Fibroblast of the aortic adventitia (primary cell): ENCODE results near the gene SLC6A3. TPM values are rescaled to one million over a fixed set of nuclear protein-coding genes. Genes with fewer than 3 reads are reported as not detected.

Experiments used
- DNase-seq: peaks from one replicate; pipeline ENCODE4 v3.0.0-alpha.2; 2010; ENCODE audit warnings: low read depth
- H3K4me3 ChIP-seq: 2 replicates; pipeline ENCODE4 v1.5.1; 2011; ENCODE audit warnings: low read depth, mild to moderate bottlenecking, control low read depth, low read length, moderate library complexity
- CTCF ChIP-seq: IDR thresholded peaks from 2 replicates; pipeline ENCODE4 v1.5.1; 2011; ENCODE audit warnings: mild to moderate bottlenecking, low read length, control low read depth, inconsistent platforms; ENCODE audit not compliant: insufficient read depth
- total RNA-seq: library from RNA; depleted of rRNA; stranded (reverse); fragments of >200 nt; gene quantifications from 2 replicates; pipeline ENCODE4 v1.2.3, GENCODE V29; 2012; ENCODE audit warnings: low replicate concordance

SLC6A3 gene
- total RNA-seq, 1 donor: not detected

- no peak for TF ChIP-seq CTCF
- H3K4me3 ChIP-seq: no peak overlapping the region
- DNase-seq: no peak
Observed at GRCh38 chr5:1392801-1393565, 52.3 kb downstream of the SLC6A3 start.

- no peak for TF ChIP-seq CTCF
- DNase-seq: no peak
- H3K4me3 ChIP-seq: no peak overlapping the region
Observed at GRCh38 chr5:1392261-1392660, 53.0 kb downstream of the SLC6A3 start.

- no peak for DNase-seq
Observed at GRCh38 chr5:1391691-1392090, 53.5 kb downstream of the SLC6A3 start.

GRCh38 chr5:1390861-1391600 is 54.2 kb downstream of the SLC6A3 start:
- no peak for TF ChIP-seq CTCF
- H3K4me3 ChIP-seq: no peak overlapping the region
- DNase-seq: no peak

More at GRCh38 chr5:1391691-1392090, 53.5 kb downstream of the SLC6A3 start:
- H3K4me3 ChIP-seq: no peak overlapping the region
- TF ChIP-seq CTCF: no peak

GRCh38 chr5:1390333-1390732 is 54.9 kb downstream of the SLC6A3 start:
- no peak overlapping the region for H3K4me3 ChIP-seq
- DNase-seq: no peak
- TF ChIP-seq CTCF: no peak

GRCh38 chr5:1388383-1388967 is 56.8 kb downstream of the SLC6A3 start:
- no peak for TF ChIP-seq CTCF
- no peak overlapping the region for H3K4me3 ChIP-seq
- DNase-seq: no peak
